ENCODE data around the gene MRM1.
A peak's percentile ranks its signal among the peaks of the same experiment; 100 is the strongest.

MRM1 gene

DNA sequence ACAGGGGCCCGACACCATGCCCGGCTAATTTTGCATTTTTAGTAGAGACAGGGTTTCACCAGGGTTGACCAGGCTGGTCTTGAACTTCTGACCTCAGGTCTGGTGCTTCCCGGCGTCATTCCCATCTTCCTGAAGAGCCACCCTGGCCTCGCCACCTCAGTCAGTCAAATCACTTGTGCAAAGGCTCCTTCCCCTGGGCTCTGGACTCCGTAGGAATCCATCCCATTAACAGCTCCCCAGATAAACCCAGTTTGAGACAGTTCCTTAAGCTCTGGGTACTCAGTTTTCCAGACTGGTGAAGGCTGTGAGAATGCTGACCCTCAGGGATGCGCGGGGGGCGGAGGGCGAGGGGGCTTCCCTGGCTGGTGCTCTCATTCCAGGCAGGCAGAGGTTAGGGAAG lies 39.5 kb downstream of the MRM1 start:
- Mint-ChIP-seq H3K4me1 (peaks cover 19% of the 10 kb centered on the region), H3K4me3 (no peak overlapping the region), H3K27ac (no peak overlapping the region), H3K9me3 (no peaks in the 10 kb centered on the region), H3K36me3 (no peaks in the 10 kb centered on the region)
- ATAC-seq: no peak
- DNase-seq (ENCODE audit: low spot score in 2 of 2): no peak

- ATAC-seq (peak; percentile 42), DNase-seq (ENCODE audit: low spot score in 2 of 2) (no peak)
- Mint-ChIP-seq H3K4me1 (peaks cover 19% of the 10 kb centered on the region), H3K9me3 (no peaks in the 10 kb centered on the region), H3K27ac (no peak overlapping the region), H3K4me3 (peak overlapping the region; percentile 74), H3K36me3 (no peaks in the 10 kb centered on the region)
Observed at GRCh38 chr17:36641331-36641876, 40.0 kb downstream of the MRM1 start.

GRCh38 chr17:36641877-36642845 lies 40.8 kb downstream of the MRM1 start:
- no peaks in the 10 kb centered on the region for H3K9me3 Mint-ChIP-seq
- peaks cover 19% of the 10 kb centered on the region for H3K4me1 Mint-ChIP-seq
- H3K27ac Mint-ChIP-seq: peak overlapping the region; percentile 40
- H3K36me3 Mint-ChIP-seq: no peaks in the 10 kb centered on the region
- DNase-seq (ENCODE audit: low spot score in 2 of 2): no peak
- peak; percentile 49 for ATAC-seq
- peak overlapping the region; percentile 74 for H3K4me3 Mint-ChIP-seq

GRCh38 chr17:36643086-36643685 lies 41.8 kb downstream of the MRM1 start:
- no peak for DNase-seq (ENCODE audit: low spot score in 2 of 2)

GRCh38 chr17:36645422-36645821 lies 44.0 kb downstream of the MRM1 start:
- Mint-ChIP-seq H3K9me3 (no peaks in the 10 kb centered on the region), H3K4me3 (no peak overlapping the region), H3K36me3 (no peaks in the 10 kb centered on the region), H3K27ac (no peak overlapping the region), H3K4me1 (peaks cover 19% of the 10 kb centered on the region)
- DNase-seq (ENCODE audit: low spot score in 2 of 2): no peak
- no peak for ATAC-seq

More at GRCh38 chr17:36643086-36643685, 41.8 kb downstream of the MRM1 start:
- Mint-ChIP-seq H3K36me3 (no peaks in the 10 kb centered on the region), H3K27ac (peak overlapping the region; percentile 40), H3K9me3 (no peaks in the 10 kb centered on the region), H3K4me3 (peak overlapping the region; percentile 74), H3K4me1 (peaks cover 19% of the 10 kb centered on the region)
- peak; percentile 78 for ATAC-seq

GRCh38 chr17:36647636-36648035 lies 46.3 kb downstream of the MRM1 start:
- peaks cover 19% of the 10 kb centered on the region for H3K4me1 Mint-ChIP-seq
- no peak overlapping the region for H3K4me3 Mint-ChIP-seq
- H3K36me3 Mint-ChIP-seq: no peaks in the 10 kb centered on the region

GRCh38 chr17:36650096-36650775 lies 48.9 kb downstream of the MRM1 start:
- DNase-seq (ENCODE audit: low spot score in 2 of 2) (no peak), ATAC-seq (no peak)
- Mint-ChIP-seq H3K4me3 (no peak overlapping the region), H3K9me3 (no peaks in the 10 kb centered on the region), H3K36me3 (no peaks in the 10 kb centered on the region), H3K27ac (no peak overlapping the region), H3K4me1 (peaks cover 10% of the 10 kb centered on the region)

More at GRCh38 chr17:36647636-36648035, 46.3 kb downstream of the MRM1 start:
- no peak for ATAC-seq
- Mint-ChIP-seq H3K27ac (no peak overlapping the region), H3K9me3 (no peaks in the 10 kb centered on the region)
- DNase-seq (ENCODE audit: low spot score in 2 of 2): no peak

DNA sequence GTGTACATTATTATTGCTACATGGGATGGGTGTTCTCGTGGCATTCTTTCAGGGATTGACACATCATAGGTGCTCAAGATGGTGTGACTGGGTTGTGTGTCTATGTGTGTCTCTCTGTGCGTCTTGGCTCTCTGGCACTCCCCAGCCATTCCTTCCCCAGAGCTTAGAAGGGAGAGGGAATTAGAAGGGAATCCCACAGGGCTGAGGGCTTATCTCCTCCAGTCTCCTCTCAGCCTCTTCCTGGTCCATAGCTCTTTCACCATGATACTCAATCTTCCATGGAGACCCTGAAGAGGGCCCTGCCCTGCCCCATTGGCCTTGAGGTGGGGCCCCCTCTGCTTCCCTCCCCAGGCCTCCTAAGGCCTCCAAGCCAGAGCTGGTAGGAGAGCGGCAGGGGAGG lies 52.0 kb downstream of the MRM1 start:
- Mint-ChIP-seq H3K4me1 (peaks cover 13% of the 10 kb centered on the region), H3K27ac (no peak overlapping the region), H3K4me3 (no peak overlapping the region), H3K36me3 (no peaks in the 10 kb centered on the region), H3K9me3 (no peaks in the 10 kb centered on the region)
- DNase-seq (ENCODE audit: low spot score in 2 of 2) (no peak), ATAC-seq (no peak)

- H3K27ac Mint-ChIP-seq: no peak overlapping the region
- ATAC-seq: no peak
- no peaks in the 10 kb centered on the region for H3K9me3 Mint-ChIP-seq
- DNase-seq (ENCODE audit: low spot score in 2 of 2): no peak
- no peak overlapping the region for H3K4me3 Mint-ChIP-seq
- H3K4me1 Mint-ChIP-seq: peaks cover 13% of the 10 kb centered on the region
- H3K36me3 Mint-ChIP-seq: no peaks in the 10 kb centered on the region
Observed at GRCh38 chr17:36653856-36654255, 52.5 kb downstream of the MRM1 start.

GRCh38 chr17:36655726-36656125 lies 54.3 kb downstream of the MRM1 start:
- no peak for DNase-seq (ENCODE audit: low spot score in 2 of 2)
- H3K27ac Mint-ChIP-seq: no peak overlapping the region
- no peak for ATAC-seq
- H3K4me1 Mint-ChIP-seq: peaks cover 13% of the 10 kb centered on the region
- no peaks in the 10 kb centered on the region for H3K9me3 Mint-ChIP-seq
- no peak overlapping the region for H3K4me3 Mint-ChIP-seq
- no peaks in the 10 kb centered on the region for H3K36me3 Mint-ChIP-seq

DNA sequence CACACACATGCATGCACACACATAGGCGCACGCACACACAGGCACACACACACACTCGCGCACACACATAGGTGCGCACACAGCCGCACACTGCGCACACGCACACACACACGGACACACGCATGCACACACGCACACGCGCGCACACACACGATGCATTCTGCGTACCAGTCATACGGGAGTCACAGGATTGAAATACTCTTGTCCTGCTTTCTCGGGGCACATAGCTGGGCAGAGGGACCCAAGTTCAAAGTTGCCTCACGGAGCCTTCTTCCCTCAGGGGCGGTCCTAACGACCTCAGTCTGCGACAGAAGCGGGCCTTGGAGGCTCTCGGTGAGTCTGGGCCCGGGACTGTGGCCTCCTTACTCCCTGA lies 56.0 kb downstream of the MRM1 start:
- Mint-ChIP-seq H3K4me1 (peaks cover 4% of the 10 kb centered on the region), H3K4me3 (peak overlapping the region; percentile 49), H3K27ac (no peak overlapping the region), H3K36me3 (no peaks in the 10 kb centered on the region), H3K9me3 (no peaks in the 10 kb centered on the region)
- no peak for DNase-seq (ENCODE audit: low spot score in 2 of 2)
- ATAC-seq: no peak

DNA sequence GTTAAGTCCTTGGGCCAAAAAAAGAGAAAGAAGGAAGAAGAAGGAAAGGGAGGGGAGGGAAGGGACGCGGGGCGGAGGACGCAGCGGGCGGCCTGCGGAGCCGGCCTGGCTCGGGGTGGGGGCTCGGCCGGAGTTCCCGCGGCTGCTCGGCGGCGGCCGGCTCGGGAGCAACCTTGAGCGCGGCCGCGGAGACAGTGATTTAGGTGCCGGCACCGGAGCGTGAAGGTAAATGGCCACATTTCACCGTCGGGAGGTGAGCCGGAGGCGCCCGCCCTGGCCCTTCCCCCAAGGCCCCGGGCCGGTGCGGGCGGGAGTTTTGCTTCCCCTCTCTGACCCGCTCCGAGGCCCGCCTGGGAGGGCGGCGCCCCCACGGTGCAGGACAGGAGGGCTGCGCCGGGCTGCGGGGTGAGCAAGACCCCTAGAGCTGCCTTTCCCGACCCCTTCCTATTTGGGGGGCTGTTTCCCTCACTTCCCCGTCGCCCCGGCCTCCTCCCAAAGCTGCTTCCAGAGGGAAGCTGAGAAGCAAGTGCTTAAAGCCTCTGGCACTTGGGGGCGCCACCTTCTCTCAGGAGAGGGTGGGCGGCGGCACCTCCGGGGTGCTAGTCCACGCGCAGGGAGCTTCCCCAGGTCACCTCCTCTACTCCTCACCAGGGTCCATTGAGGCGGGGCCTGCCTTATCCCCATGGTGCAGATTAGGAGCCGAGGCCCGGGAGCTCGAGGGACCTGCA lies 56.5 kb downstream of the MRM1 start:
- no peaks in the 10 kb centered on the region for H3K9me3 Mint-ChIP-seq
- no peaks in the 10 kb centered on the region for H3K36me3 Mint-ChIP-seq
- peak in 1 of 2 donors; percentile 55 for DNase-seq (ENCODE audit: low spot score in 2 of 2)
- H3K4me1 Mint-ChIP-seq: peaks cover 4% of the 10 kb centered on the region
- H3K4me3 Mint-ChIP-seq: peak overlapping the region; percentile 49
- peak; percentile 46 for ATAC-seq
- no peak overlapping the region for H3K27ac Mint-ChIP-seq
